ENCODE measurements around the gene DLST. TPM values are rescaled to one million over a fixed set of nuclear protein-coding genes. Genes with fewer than 3 reads are reported as not detected.

DLST gene
- polyA plus RNA-seq, 1 of the 3 experiments (the other 2 are of a cell fraction), result 92.3 TPM

- CTCF ChIA-PET, result interaction anchor here (1.1 to 18.5 kb wide), 2 partner anchors 52 to 137 kb away, joined by 3 to 290 read pairs; no protein-coding TSS in a partner anchor
- no peak for TF ChIP-seq CHD2 (IDR thresholded peaks at IDR 0.05; ENCODE audit: low read length, partially characterized antibody)
- TF ChIP-seq SIN3A (IDR thresholded peaks at IDR 0.05; ENCODE audit: borderline replicate concordance, low read depth, low read length), result no peak
- TF ChIP-seq FOXM1 (IDR thresholded peaks at IDR 0.05; ENCODE audit: low read depth), result no peak
- no peak for TF ChIP-seq POLR2AphosphoS5 (IDR thresholded peaks at IDR 0.05; ENCODE audit: low read depth, low read length)
- no peak for TF ChIP-seq SMC3 (IDR thresholded peaks at IDR 0.05; ENCODE audit: low read depth, low read length)
- no peak for TF ChIP-seq RAD21 (IDR thresholded peaks at IDR 0.05; ENCODE audit: low read length)
- no peak for TF ChIP-seq USF2 (IDR thresholded peaks at IDR 0.05; ENCODE audit: borderline replicate concordance, low read depth, low read length)
- no peak for TF ChIP-seq GATA2 (CRISPR knock-in tag; IDR thresholded peaks at IDR 0.05)
- TF ChIP-seq YY1 (IDR thresholded peaks at IDR 0.05; ENCODE audit: low read depth), result no peak
- no peak for TF ChIP-seq MXI1 (IDR thresholded peaks at IDR 0.05; ENCODE audit: low read depth, low read length)
- TF ChIP-seq EZH2phosphoT487 (IDR thresholded peaks at IDR 0.05; ENCODE audit: borderline replicate concordance, low read depth), result no peak
- no peak for TF ChIP-seq NRF1 (IDR thresholded peaks at IDR 0.05; ENCODE audit: low read depth, low read length)
- POLR2A ChIA-PET, result no interaction called here
- no peak overlapping the region for H3K4me2 ChIP-seq
- H3K9ac ChIP-seq, result no peak overlapping the region
- WGBS (ENCODE audit: low lambda C conversion rate), result 87% methylated on average over 11 of the region's 15 CpGs
- no peaks in the 10 kb centered on the region for H3K9me3 ChIP-seq
- no peaks in the 10 kb centered on the region for H3K36me3 ChIP-seq (replicated peaks in 1 of 2; ENCODE audit: control insufficient read depth in 1 of 2, insufficient read depth in 2 of 2, low read length in 1 of 2)
- H3K27ac ChIP-seq (ENCODE audit: low read depth in 2 of 2, low read length in 1 of 2), result no peak overlapping the region
- H3K9me2 ChIP-seq, result no peaks in the 10 kb centered on the region
- H4K20me1 ChIP-seq (ENCODE audit: insufficient read depth), result no peaks in the 10 kb centered on the region
- no peak for DNase-seq
- H3K27me3 ChIP-seq (ENCODE audit: insufficient read depth), result no peaks in the 10 kb centered on the region
- peaks cover 0 to 45% of the 10 kb centered on the region in 2 experiments; a peak in 2 of 4 replicates for H3K4me1 ChIP-seq (ENCODE audit: control insufficient read depth in 1 of 2, insufficient read depth in 2 of 2, low read depth in 1 of 2, low read length in 1 of 2)
- no peak overlapping the region for H2AFZ ChIP-seq (ENCODE audit: low read depth)
- H3F3A ChIP-seq (replicated peaks; ENCODE audit: insufficient read depth), result no peaks in the 10 kb centered on the region
- H3K4me3 ChIP-seq (ENCODE audit: low read depth in 2 of 2, low read length in 1 of 2), result no peak overlapping the region
- H3K79me2 ChIP-seq (ENCODE audit: insufficient read depth), result no peaks in the 10 kb centered on the region
Observed at GRCh38 chr14:74951443-74952179, 69.9 kb downstream of the DLST start.

- H3K27ac ChIP-seq (ENCODE audit: low read depth in 2 of 2, low read length in 1 of 2), result no peak overlapping the region
- no peak overlapping the region for H3K4me3 ChIP-seq (ENCODE audit: low read depth in 2 of 2, low read length in 1 of 2)
- H3K36me3 ChIP-seq (replicated peaks in 1 of 2; ENCODE audit: control insufficient read depth in 1 of 2, insufficient read depth in 2 of 2, low read length in 1 of 2), result no peaks in the 10 kb centered on the region
- no peaks in the 10 kb centered on the region for H3K79me2 ChIP-seq (ENCODE audit: insufficient read depth)
- ChIA-PET POLR2A (no interaction called here), CTCF (interaction anchor here (1.1 to 18.5 kb wide), 4 partner anchors 51 to 136 kb away, joined by 3 to 290 read pairs (median 4); no protein-coding TSS in a partner anchor)
- H3K9me2 ChIP-seq, result no peaks in the 10 kb centered on the region
- H3K27me3 ChIP-seq (ENCODE audit: insufficient read depth), result no peaks in the 10 kb centered on the region
- H2AFZ ChIP-seq (ENCODE audit: low read depth), result no peak overlapping the region
- 90% methylated on average over 5 of the region's 6 CpGs for WGBS (ENCODE audit: low lambda C conversion rate)
- H3K9ac ChIP-seq, result no peak overlapping the region
- H3F3A ChIP-seq (replicated peaks; ENCODE audit: insufficient read depth), result no peaks in the 10 kb centered on the region
- DNase-seq, result no peak
- H3K9me3 ChIP-seq, result no peaks in the 10 kb centered on the region
- no peaks in the 10 kb centered on the region for H4K20me1 ChIP-seq (ENCODE audit: insufficient read depth)
- H3K4me1 ChIP-seq (ENCODE audit: control insufficient read depth in 1 of 2, insufficient read depth in 2 of 2, low read depth in 1 of 2, low read length in 1 of 2), result peaks cover 0 to 43% of the 10 kb centered on the region in 2 experiments; a peak in 2 of 4 replicates
- H3K4me2 ChIP-seq, result no peak overlapping the region
- TF ChIP-seq REST (IDR thresholded peaks at IDR 0.05; ENCODE audit: low read depth, low read length), result no peak
- TF ChIP-seq JUND (IDR thresholded peaks at IDR 0.05), result no peak
- TF ChIP-seq MAX (IDR thresholded peaks at IDR 0.05; ENCODE audit: low read depth), result no peak
- no peak for TF ChIP-seq ZBTB33 (IDR thresholded peaks at IDR 0.05; ENCODE audit: borderline replicate concordance, low read depth)
- TF ChIP-seq USF1 (IDR thresholded peaks at IDR 0.05; ENCODE audit: borderline replicate concordance, low read depth), result no peak
- no peak for TF ChIP-seq EZH2phosphoT487 (IDR thresholded peaks at IDR 0.05; ENCODE audit: borderline replicate concordance, low read depth)
- no peak for TF ChIP-seq NFIC (IDR thresholded peaks at IDR 0.05; ENCODE audit: borderline replicate concordance)
- no peak for TF ChIP-seq POLR2AphosphoS5 (IDR thresholded peaks at IDR 0.05; ENCODE audit: low read depth, low read length)
- TF ChIP-seq CHD2 (IDR thresholded peaks at IDR 0.05; ENCODE audit: low read length, partially characterized antibody), result no peak
- TF ChIP-seq MXI1 (IDR thresholded peaks at IDR 0.05; ENCODE audit: low read depth, low read length), result no peak
- no peak for TF ChIP-seq MEF2A (IDR thresholded peaks at IDR 0.05; ENCODE audit: borderline replicate concordance, low read depth)
Observed at GRCh38 chr14:74952180-74952665, 70.5 kb downstream of the DLST start.
